OCI-M2 (cell line): ENCODE results near the gene EGFR.

Experiments used
- DNase-seq: peaks from one replicate; lab custom pipeline; 2025; ENCODE audit not compliant: unreplicated experiment; lab: John Stamatoyannopoulos, UW

Gene EGFR

DNA sequence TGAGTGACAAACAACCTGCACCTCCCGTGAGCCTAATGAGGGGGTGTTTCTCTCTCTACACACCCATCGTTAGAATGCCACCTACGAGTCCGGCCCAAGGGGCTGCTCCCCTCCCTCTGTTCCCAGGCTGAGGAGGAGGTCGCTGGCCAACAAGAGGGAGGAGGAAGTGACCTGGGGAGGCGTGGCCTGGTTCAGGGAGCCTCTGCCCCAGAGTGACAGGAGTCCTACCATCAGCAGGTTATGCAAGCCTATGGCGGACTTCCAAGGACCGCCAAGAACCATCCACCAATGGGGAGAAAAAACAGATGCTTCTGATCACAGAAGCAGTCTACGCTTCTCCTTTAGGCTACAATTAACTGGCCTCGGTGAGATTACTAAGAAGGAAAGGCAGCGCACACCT, 12.3 kb upstream of the EGFR start:
- no peak for DNase-seq

- DNase-seq: no peak
Observed at GRCh38 chr7:55013851-55014250, 5.0 kb upstream of the EGFR start.

- DNase-seq: no peak
Observed at GRCh38 chr7:55016061-55016745, 2.6 kb upstream of the EGFR start.

GRCh38 chr7:55016746-55017090, 2.1 kb upstream of the EGFR start:
- no peak for DNase-seq

- DNase-seq: no peak
Observed at GRCh38 chr7:55017841-55018240, 976 bp upstream of the EGFR start.

GRCh38 chr7:55019191-55019690, 424 bp downstream of the EGFR start:
- DNase-seq: no peak

GRCh38 chr7:55019691-55020465, 1.1 kb downstream of the EGFR start:
- DNase-seq: no peak

DNA sequence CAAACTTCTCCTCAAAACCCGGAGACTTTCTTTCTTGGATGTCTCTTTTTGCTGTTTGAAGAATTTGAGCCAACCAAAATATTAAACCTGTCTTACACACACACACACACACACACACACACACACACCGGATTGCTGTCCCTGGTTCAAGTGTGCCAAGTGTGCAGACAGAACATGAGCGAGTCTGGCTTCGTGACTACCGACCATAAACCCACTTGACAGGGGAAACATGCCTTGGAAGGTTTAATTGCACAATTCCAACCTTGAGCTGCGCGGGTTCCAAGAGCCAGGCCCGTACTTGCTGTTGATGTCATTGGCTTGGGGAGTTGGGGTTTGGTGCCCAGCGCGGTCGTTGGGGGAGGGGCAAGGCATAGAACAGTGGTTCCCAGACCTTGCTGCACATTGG, 1.7 kb downstream of the EGFR start:
- DNase-seq: no peak

GRCh38 chr7:55021053-55021452, 2.2 kb downstream of the EGFR start:
- no peak for DNase-seq

GRCh38 chr7:55022002-55022985, 3.5 kb downstream of the EGFR start:
- no peak for DNase-seq

GRCh38 chr7:55023841-55024505, 5.2 kb downstream of the EGFR start:
- no peak for DNase-seq

GRCh38 chr7:55024776-55025175, 6.0 kb downstream of the EGFR start:
- DNase-seq: no peak

DNA sequence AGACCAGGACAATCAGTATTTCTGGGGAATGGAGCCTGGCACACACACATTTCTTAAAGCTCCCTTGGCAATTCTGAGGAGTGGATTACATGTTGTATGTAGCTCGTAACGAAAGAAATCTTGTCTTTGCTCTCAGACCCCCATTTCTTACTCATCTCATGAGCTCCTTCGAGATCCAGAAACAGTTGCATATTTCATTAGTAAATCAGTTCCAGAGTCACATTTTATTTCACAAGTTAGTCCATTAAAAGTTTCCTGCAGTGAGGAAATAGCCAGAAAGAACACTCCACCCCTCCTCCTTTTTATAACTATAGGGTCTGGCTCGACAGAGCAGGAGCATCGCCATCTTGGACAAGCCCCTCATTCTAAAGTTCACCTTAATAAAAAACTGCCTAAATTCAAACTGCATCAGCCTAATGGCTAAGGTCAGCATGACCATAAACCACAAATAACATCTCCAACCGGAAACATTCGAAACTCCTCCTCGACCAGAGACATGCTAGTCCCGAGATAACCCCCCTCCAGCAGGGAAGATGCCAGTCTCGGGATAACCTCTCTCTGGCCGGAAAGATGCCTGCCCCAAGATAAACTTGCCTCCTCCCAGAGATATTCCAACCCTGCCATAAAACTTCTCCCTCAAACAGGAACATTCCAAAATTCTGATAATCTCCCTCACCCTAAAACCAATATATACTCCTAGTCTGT, 7.4 kb downstream of the EGFR start:
- DNase-seq: no peak

GRCh38 chr7:55026867-55027490, 8.2 kb downstream of the EGFR start:
- no peak for DNase-seq

DNA sequence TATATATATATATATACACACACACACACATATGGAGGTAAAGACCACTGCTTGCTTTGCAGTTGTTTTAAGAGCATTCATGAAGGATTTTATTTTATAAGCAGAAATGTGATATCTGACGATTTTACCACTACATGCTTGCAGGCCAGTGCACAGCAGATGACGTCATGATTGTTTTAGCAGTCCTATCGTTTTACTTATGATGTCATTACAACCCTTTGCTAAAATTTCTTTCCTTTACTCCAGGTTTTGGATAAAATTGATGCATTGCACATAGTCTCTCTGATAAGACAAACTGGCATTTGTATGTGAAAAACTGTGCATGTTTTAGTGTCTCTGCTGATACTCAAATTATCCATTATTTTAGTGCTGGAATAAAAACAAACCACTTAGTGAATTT, 9.2 kb downstream of the EGFR start:
- DNase-seq: no peak

GRCh38 chr7:55030314-55030713, 11.5 kb downstream of the EGFR start:
- no peak for DNase-seq

DNA sequence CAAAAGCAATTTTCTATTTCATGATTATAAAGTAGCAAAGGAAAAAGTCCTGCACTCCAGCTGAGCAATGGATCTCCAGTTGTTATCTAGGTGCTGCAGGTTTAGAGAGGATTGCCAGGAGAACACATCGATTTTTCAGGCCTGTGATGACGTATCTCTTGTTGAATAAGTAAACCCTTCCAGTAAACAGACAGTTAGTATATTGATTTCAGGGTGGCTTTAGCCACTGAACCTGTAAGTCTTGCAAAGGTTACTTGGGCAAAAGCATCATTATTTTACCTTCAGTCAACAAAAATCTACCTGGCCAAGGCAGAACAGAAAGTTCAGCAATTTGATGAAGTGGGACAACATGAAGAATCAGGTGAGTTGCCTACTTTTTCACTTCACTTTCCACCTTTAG, 12.3 kb downstream of the EGFR start:
- DNase-seq: no peak

GRCh38 chr7:55032069-55032699, 13.4 kb downstream of the EGFR start:
- no peak for DNase-seq

- DNase-seq: no peak
Observed at GRCh38 chr7:55033236-55033846, 14.5 kb downstream of the EGFR start.
